ENCODE measurements around the gene NBEAL2.
A peak's percentile ranks its signal among the peaks of the same experiment; 100 is the strongest.

Gene NBEAL2

DNA sequence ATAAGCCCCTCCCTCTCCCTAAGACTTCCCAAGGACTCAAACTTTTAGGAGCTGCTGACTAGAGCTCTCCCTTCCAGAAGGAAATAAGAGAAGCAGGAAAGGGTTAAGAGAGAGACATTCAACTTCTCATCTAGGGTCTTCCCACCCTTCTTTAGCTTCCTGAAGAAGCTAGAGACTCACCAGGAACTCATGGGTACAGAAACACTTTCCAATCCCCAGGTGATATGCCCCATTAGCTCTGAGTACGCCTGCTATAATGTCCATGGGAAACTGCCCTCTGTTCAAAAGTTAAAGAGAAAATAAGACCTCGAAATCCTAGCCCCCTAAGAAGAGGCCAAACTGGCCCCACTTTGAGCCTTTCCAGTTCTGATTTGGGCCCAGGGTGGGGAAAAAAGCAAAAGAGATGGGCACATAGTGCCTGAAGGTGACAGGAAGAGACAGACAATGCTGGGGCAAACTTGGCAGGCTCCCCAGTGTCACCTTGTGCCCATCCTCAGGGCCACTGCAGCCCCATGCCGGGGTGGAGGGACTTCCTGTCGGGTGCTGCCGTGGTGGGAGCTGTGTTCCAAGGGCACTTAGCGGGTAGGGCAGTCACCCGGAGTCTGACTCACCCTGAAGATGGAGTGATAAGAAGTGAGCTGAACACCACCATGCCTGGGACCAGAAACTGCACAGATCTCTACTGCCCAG is 32.5 kb upstream of the NBEAL2 start:
- Histone ChIP-seq H3K4me1 (ENCODE audit: control insufficient read depth in 1 of 2, insufficient read depth in 2 of 2, low read length in 2 of 2) (peaks cover 32 to 64% of the 10 kb centered on the region in 2 donors), H3K4me3 (ENCODE audit: low read depth in 1 of 2, low read length in 2 of 2) (peak overlapping the region in 1 of 2 donors; percentile 18), H3K36me3 (ENCODE audit: control insufficient read depth in 1 of 2, insufficient read depth in 2 of 2, low read length in 2 of 2) (peaks cover 4 to 8% of the 10 kb centered on the region in 2 donors), H3K27ac (ENCODE audit: low read length) (peak overlapping the region; percentile 88), H3K27me3 (ENCODE audit: low read depth, low read length) (no peaks in the 10 kb centered on the region), H3K9me3 (ENCODE audit: control insufficient read depth in 1 of 2, low read length in 2 of 2) (no peaks in the 10 kb centered on the region)

- Histone ChIP-seq H3K4me3 (ENCODE audit: low read depth in 1 of 2, low read length in 2 of 2) (peak overlapping the region in 1 of 2 donors; percentile 18), H3K27me3 (ENCODE audit: low read depth, low read length) (no peaks in the 10 kb centered on the region), H3K27ac (ENCODE audit: low read length) (peak overlapping the region; percentile 88), H3K9me3 (ENCODE audit: control insufficient read depth in 1 of 2, low read length in 2 of 2) (no peaks in the 10 kb centered on the region), H3K4me1 (ENCODE audit: control insufficient read depth in 1 of 2, insufficient read depth in 2 of 2, low read length in 2 of 2) (peaks cover 30 to 66% of the 10 kb centered on the region in 2 donors), H3K36me3 (ENCODE audit: control insufficient read depth in 1 of 2, insufficient read depth in 2 of 2, low read length in 2 of 2) (peaks cover 4 to 8% of the 10 kb centered on the region in 2 donors)
These were observed 31.9 kb upstream of the NBEAL2 start for GRCh38 chr3:46947546-46947901.

DNA sequence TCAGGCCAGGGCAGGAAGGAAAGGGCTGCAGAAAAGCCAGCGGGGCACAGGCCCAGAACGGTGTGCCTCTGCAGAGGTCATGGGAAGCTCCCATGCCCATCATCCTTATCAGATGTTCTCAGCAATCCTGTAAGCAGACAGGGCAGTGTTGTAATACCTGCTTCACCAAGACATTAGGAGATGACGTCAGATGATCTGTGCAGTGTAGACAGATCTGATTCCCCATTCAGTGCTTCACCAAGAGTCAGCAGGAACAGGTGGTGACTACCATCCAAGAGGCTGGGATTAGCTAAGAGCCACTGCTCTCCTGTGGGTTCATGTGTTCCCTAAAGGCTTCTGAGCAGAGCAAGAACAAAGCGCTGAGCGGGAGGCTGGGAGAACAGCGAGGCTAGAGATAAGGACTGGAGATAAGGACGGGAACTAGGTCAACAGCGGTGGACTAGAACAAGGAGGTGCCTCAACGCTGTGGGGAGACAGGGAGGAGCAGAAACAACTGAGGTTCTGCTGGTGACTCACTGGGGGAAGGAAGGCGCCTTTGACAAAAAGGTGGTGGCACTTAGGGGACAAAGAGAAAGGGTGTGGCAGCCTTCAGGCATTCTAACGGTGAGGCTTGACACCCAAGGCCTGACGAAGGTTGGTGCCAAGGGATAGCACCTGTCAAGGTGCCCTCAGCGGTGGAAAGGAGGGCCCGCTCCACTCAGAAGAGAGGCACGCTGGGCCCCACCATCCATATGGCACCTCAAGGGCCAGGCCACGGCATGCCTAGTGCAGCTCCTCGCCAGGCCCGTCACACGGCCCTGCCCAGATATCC is 31.3 kb upstream of the NBEAL2 start:
- Histone ChIP-seq H3K9me3 (ENCODE audit: control insufficient read depth in 1 of 2, low read length in 2 of 2) (no peaks in the 10 kb centered on the region), H3K4me1 (ENCODE audit: control insufficient read depth in 1 of 2, insufficient read depth in 2 of 2, low read length in 2 of 2) (peaks cover 30 to 66% of the 10 kb centered on the region in 2 donors), H3K4me3 (ENCODE audit: low read depth in 1 of 2, low read length in 2 of 2) (peak overlapping the region in 1 of 2 donors; percentile 18), H3K27me3 (ENCODE audit: low read depth, low read length) (no peaks in the 10 kb centered on the region), H3K27ac (ENCODE audit: low read length) (peak overlapping the region; percentile 88), H3K36me3 (ENCODE audit: control insufficient read depth in 1 of 2, insufficient read depth in 2 of 2, low read length in 2 of 2) (peaks cover 4 to 8% of the 10 kb centered on the region in 2 donors)

GRCh38 chr3:46948830-46949671 is 30.4 kb upstream of the NBEAL2 start:
- H3K4me1 ChIP-seq (ENCODE audit: control insufficient read depth in 1 of 2, insufficient read depth in 2 of 2, low read length in 2 of 2), result peaks cover 30 to 60% of the 10 kb centered on the region in 2 donors
- H3K27me3 ChIP-seq (ENCODE audit: low read depth, low read length), result no peaks in the 10 kb centered on the region

DNA sequence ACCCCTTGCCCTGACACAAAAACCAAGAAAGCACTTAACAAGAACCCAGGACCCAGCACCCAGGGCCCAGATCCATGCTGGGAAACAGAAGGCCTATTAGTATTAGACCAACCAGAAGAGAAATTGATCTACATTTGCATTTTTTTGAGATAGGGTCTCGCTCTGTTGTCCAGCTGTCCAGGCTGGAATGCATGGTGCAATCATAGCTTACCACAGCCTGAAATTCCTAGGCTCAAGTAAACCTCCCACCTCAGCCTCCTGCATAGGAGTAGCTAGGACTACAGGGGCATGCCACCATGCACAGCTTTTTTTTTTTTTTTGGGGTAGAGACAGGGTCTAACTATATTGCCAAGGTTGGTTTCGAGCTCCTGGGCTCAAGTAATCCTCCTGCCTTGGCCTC is 29.3 kb upstream of the NBEAL2 start:
- Histone ChIP-seq H3K27me3 (ENCODE audit: low read depth, low read length) (no peaks in the 10 kb centered on the region), H3K36me3 (ENCODE audit: control insufficient read depth in 1 of 2, insufficient read depth in 2 of 2, low read length in 2 of 2) (peaks cover 4 to 8% of the 10 kb centered on the region in 2 donors), H3K9me3 (ENCODE audit: control insufficient read depth in 1 of 2, low read length in 2 of 2) (no peaks in the 10 kb centered on the region), H3K4me3 (ENCODE audit: low read depth in 1 of 2, low read length in 2 of 2) (no peak overlapping the region), H3K27ac (ENCODE audit: low read length) (no peak overlapping the region), H3K4me1 (ENCODE audit: control insufficient read depth in 1 of 2, insufficient read depth in 2 of 2, low read length in 2 of 2) (peaks cover 30 to 53% of the 10 kb centered on the region in 2 donors)

More at GRCh38 chr3:46948830-46949671, 30.4 kb upstream of the NBEAL2 start:
- Histone ChIP-seq H3K4me3 (ENCODE audit: low read depth in 1 of 2, low read length in 2 of 2) (peak overlapping the region in 1 of 2 donors; percentile 13), H3K9me3 (ENCODE audit: control insufficient read depth in 1 of 2, low read length in 2 of 2) (no peaks in the 10 kb centered on the region), H3K36me3 (ENCODE audit: control insufficient read depth in 1 of 2, insufficient read depth in 2 of 2, low read length in 2 of 2) (peaks cover 4 to 8% of the 10 kb centered on the region in 2 donors), H3K27ac (ENCODE audit: low read length) (peak overlapping the region; percentile 88)

DNA sequence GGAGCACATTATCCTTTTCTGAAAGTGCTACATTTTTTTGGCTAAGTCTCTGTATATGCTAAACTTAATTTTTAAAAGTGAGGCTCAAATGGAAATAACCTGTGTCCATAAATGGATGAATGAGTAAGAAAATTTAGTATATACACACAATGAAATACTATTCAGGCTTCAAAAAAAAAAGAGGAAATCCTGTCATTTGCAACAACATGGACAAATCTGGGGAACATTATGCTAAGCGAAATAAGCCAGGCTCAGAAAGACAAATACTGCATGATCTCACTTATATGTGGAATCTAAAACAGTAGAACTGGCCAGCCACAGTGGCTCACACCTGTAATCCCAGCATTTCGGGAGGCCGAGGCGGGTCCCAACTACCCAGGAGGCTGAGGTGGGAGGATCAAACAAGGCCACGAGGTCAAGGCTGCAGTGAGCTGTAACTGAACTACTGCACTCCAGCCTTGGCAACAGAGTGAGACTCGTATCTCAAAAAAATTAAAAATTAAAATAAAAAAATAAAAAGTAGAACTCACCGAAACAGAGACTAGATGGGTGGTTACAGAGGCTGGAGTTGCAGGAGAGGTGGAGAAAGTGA is 28.7 kb upstream of the NBEAL2 start:
- H3K4me1 ChIP-seq (ENCODE audit: control insufficient read depth in 1 of 2, insufficient read depth in 2 of 2, low read length in 2 of 2), result peaks cover 31 to 59% of the 10 kb centered on the region in 2 donors
- H3K36me3 ChIP-seq (ENCODE audit: control insufficient read depth in 1 of 2, insufficient read depth in 2 of 2, low read length in 2 of 2), result peaks cover 4 to 5% of the 10 kb centered on the region in 2 donors
- H3K27ac ChIP-seq (ENCODE audit: low read length), result no peak overlapping the region
- no peak overlapping the region for H3K4me3 ChIP-seq (ENCODE audit: low read depth in 1 of 2, low read length in 2 of 2)
- no peaks in the 10 kb centered on the region for H3K9me3 ChIP-seq (ENCODE audit: control insufficient read depth in 1 of 2, low read length in 2 of 2)
- no peaks in the 10 kb centered on the region for H3K27me3 ChIP-seq (ENCODE audit: low read depth, low read length)

- peaks cover 20 to 57% of the 10 kb centered on the region in 2 donors for H3K4me1 ChIP-seq (ENCODE audit: control insufficient read depth in 1 of 2, insufficient read depth in 2 of 2, low read length in 2 of 2)
- H3K27ac ChIP-seq (ENCODE audit: low read length), result no peak overlapping the region
- H3K4me3 ChIP-seq (ENCODE audit: low read depth in 1 of 2, low read length in 2 of 2), result no peak overlapping the region
- H3K9me3 ChIP-seq (ENCODE audit: control insufficient read depth in 1 of 2, low read length in 2 of 2), result no peaks in the 10 kb centered on the region
- no peaks in the 10 kb centered on the region for H3K27me3 ChIP-seq (ENCODE audit: low read depth, low read length)
- H3K36me3 ChIP-seq (ENCODE audit: control insufficient read depth in 1 of 2, insufficient read depth in 2 of 2, low read length in 2 of 2), result no peaks in the 10 kb centered on the region
These were observed 26.7 kb upstream of the NBEAL2 start for GRCh38 chr3:46952813-46953212.

DNA sequence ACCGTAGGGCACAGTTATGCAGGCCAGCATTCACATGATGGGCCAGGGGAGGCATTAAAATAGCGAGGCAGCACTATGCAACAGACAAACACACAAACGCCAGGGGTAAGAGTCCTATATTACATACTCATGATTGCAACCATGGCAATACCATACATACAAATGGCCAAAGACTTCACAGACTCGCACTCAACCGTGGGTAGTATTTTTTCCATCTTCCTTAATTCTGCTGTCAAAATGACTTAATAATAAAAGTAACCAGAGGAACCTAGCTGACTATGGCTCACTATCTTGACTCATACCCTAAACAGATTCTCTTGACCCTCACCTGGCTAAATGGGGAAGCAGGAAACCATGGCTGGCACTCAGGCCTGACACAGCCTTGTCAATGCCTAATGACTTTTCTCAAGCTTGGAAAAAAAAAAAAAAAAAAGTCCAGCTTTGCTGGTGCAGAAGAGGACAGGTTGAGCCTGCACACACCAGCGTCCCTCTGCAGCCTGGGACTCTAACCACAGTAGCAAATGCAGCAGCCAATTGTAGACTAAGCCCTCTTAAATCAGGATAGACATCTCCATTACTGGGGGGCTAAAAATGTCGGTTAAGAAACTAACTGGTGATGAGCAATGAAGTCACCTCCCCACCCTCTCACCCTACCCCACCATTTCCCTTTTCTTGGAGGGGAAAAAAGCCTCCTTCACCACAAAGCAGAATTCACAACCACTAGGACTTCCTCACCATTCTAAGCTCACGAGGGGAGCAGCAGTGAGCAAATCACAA is 26.0 kb upstream of the NBEAL2 start:
- no peak overlapping the region for H3K27ac ChIP-seq (ENCODE audit: low read length)
- H3K4me1 ChIP-seq (ENCODE audit: control insufficient read depth in 1 of 2, insufficient read depth in 2 of 2, low read length in 2 of 2), result peaks cover 19 to 55% of the 10 kb centered on the region in 2 donors
- no peaks in the 10 kb centered on the region for H3K9me3 ChIP-seq (ENCODE audit: control insufficient read depth in 1 of 2, low read length in 2 of 2)
- H3K4me3 ChIP-seq (ENCODE audit: low read depth in 1 of 2, low read length in 2 of 2), result no peak overlapping the region
- no peaks in the 10 kb centered on the region for H3K36me3 ChIP-seq (ENCODE audit: control insufficient read depth in 1 of 2, insufficient read depth in 2 of 2, low read length in 2 of 2)
- H3K27me3 ChIP-seq (ENCODE audit: low read depth, low read length), result no peaks in the 10 kb centered on the region

GRCh38 chr3:46954178-46954577 is 25.3 kb upstream of the NBEAL2 start:
- Histone ChIP-seq H3K27ac (ENCODE audit: low read length) (no peak overlapping the region), H3K36me3 (ENCODE audit: control insufficient read depth in 1 of 2, insufficient read depth in 2 of 2, low read length in 2 of 2) (no peaks in the 10 kb centered on the region), H3K4me1 (ENCODE audit: control insufficient read depth in 1 of 2, insufficient read depth in 2 of 2, low read length in 2 of 2) (peaks cover 19 to 55% of the 10 kb centered on the region in 2 donors)

GRCh38 chr3:46955157-46955556 is 24.3 kb upstream of the NBEAL2 start:
- Histone ChIP-seq H3K27ac (ENCODE audit: low read length) (no peak overlapping the region), H3K4me3 (ENCODE audit: low read depth in 1 of 2, low read length in 2 of 2) (no peak overlapping the region), H3K36me3 (ENCODE audit: control insufficient read depth in 1 of 2, insufficient read depth in 2 of 2, low read length in 2 of 2) (no peaks in the 10 kb centered on the region), H3K9me3 (ENCODE audit: control insufficient read depth in 1 of 2, low read length in 2 of 2) (no peaks in the 10 kb centered on the region), H3K4me1 (ENCODE audit: control insufficient read depth in 1 of 2, insufficient read depth in 2 of 2, low read length in 2 of 2) (peaks cover 25 to 56% of the 10 kb centered on the region in 2 donors), H3K27me3 (ENCODE audit: low read depth, low read length) (no peaks in the 10 kb centered on the region)

More at GRCh38 chr3:46954178-46954577, 25.3 kb upstream of the NBEAL2 start:
- no peaks in the 10 kb centered on the region for H3K9me3 ChIP-seq (ENCODE audit: control insufficient read depth in 1 of 2, low read length in 2 of 2)
- H3K4me3 ChIP-seq (ENCODE audit: low read depth in 1 of 2, low read length in 2 of 2), result no peak overlapping the region
- no peaks in the 10 kb centered on the region for H3K27me3 ChIP-seq (ENCODE audit: low read depth, low read length)
